GM19351 (cell line): ENCODE measurements around the gene LPCAT1.

ENCODE experiments used
- ATAC-seq: cut with Tn5 transposase; IDR thresholded peaks from one replicate; pipeline ENCODE4 v1.9.1; 2021; ENCODE audit warnings: mild to moderate bottlenecking, moderate library complexity; ENCODE audit not compliant: unreplicated experiment

The LPCAT1 gene

DNA sequence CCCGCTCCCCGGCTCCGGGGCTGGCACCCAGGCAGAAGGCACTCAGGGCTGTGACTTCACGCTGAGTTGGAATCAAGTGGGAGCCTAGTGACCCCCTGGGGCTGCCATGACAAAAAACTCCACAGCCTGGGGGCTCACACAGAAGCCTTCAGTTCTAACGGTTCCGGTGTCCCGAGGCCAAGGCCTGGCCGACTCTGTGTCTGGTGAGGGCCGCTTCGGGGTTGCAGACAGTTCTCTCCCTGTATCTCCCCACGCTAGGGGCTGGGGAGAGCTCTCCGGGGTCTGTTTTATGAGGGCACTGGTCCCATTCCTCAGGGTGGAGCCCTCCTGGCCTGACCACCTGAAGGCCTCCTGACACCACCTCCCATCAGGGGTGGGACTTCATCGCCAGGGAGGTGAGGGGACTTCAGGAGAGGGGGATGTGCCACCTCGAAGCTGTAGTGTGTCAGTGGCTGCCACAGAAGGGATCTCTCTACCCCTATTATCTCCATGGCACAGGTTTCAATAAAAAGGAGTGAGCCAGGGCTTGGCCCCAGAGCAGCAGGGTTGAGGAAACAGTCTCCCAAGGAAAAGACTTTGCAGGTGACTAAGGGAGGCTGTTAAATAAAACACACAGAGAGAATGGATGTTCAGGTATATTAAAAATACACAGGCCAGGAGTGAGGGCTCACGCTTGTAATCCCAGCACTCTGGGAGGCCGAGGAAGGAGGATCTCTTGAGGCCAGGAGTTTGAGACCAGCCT, 77.0 kb downstream of the LPCAT1 start:
- ATAC-seq: no peak

DNA sequence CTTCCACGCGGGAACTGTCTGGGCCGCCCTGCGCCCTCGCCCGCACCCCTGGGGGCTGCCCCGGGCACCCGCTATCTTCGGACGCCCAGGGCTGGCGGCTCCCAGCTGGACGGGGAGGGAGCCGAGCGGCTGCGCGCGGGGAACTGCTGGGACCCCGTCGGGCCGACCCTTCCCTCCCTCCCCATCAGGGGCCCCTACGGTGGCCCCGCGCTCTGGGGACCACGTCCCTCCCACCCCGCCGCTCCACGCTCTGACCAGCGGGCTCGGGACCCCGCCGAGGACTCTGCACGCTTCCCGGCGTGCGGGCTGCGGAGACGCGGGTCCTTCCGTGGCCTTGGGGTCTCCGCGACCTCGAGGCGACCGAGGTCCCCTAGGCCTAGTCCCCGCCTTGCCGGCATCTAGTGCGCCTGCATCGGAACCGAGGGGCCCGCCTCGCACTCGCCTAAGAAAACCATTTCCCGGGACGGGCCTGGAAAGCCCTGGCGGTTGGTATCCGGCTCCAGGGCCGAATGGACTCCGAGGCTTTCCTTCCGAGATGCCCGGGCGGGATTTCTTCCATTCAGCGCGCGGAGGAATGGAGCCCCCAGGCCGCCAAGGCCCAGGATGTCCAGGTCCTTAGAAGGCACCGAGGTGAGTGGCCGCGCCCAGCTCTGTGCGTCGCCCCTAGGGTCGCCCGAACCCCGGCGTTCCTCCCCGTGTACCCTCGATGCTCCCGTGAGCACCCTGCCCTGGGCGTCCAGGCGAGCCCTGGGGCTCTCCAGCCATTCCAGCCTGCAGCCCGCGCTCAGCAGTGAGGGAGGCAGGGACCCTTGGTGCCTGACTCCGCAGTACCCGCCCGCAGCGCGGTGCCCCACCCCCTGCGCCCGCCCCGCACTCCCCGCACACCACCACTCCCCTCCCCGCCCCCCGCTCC, 77.8 kb downstream of the LPCAT1 start:
- no peak for ATAC-seq

- ATAC-seq: no peak
Measured at GRCh38 chr5:1445313-1445688, 78.5 kb downstream of the LPCAT1 start, which contains the start of gene SLC6A3. Gene SLC6A3, minus strand, starts transcription at chr5:1445440. Its CDS starts 2,243 bp downstream, at chr5:1443197.

DNA sequence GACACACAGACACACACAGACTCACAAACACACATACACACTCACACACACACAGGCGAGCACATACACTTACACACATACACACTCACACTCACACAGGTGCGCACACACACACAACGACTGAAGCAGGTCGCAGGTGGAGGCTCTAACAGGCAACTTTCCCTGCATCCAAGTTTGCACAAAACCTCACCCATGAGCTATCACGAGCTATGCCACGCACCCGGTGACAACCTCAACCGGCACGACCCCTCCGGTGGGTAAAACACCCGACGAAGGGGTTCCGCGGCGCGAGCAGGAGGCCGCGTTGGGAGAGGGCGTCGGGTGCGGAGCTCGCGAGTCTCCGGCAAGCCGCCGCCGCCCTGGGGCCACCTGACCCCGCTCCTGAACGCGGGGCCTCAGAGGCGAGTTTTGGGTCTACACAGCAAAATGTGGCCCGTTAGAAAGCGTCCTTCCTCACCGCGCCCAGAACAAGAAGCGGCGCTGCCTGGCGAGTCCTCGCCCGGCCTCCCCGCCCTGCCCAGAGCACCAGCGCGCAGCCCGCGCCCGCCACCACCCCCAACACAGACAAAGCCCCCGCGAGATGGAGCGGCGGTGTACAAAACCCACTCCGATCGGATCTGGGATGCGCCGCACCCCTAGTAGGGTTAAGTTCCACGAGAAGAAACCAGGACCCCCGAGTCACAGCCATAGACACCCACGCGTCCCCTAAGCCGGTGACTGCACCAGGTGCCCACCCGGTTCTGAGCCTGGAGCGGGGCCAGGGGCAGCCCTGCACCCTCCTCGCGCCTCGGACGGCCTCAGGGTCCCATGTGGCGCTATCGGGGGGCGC, 79.2 kb downstream of the LPCAT1 start:
- no peak for ATAC-seq

GRCh38 chr5:1443991-1444360, 79.8 kb downstream of the LPCAT1 start:
- ATAC-seq: no peak

DNA sequence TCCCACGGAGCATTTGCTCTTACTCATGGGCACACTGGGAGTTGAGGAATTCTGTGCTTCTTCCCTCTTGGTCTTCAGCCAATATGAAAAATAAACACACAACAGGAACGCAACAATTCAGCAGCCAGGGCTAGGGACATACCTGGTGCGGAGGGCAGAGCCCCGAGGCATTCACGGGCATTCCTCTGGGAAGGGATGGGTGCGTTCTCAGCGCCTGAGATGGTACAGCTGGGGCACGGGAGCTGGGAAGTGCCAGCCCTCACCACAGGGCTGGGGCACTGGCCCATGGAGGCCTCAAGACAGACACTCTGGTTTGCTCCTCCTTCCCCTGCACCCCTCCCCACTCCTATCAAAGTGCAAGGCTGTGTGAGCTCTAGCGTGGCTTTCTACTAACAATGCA, 80.6 kb downstream of the LPCAT1 start:
- no peak for ATAC-seq

DNA sequence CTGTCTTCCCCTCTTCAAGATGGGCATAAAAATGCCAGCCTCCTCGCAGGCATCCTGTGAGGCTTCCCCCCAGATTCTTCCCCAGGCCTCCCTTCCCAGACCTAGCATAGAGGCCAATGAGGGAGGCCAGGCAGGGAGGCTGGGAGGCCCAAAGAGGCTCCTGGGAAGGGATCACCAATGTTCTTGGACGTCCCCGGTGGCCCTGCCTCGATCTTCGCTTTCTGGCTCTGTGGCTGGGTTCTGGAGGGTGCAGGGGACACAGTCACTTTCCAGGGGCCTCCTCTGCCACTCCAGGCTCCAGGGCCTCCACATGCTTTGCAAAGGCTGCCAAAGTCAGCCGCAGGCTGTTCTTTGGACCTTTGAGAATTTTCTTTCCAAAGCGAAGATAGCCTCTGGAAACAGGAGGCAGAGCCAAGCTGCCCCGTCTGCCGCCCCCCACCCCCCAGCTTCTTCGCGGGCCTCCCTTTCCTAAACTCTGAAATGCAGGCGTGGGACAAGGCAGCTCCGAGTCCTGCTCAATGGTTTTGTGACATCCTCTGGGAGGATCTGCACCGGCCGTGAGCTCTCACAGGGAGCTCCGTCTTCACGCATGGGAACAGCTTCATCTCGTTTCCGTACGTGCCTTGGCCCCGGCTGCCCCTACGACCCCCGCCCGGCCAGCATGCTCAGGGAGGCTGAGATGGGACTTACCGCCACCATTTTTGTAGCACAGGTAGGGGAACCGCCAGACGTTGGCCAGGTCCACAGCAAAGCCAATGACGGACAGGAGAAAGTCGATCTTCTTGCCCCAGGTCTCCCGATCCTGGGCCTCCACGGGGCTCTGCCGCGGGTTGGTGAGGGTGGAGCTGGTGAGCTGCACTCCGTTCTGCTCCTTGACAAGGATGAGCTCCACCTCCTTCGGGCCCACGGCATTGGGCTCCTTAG, 81.3 kb downstream of the LPCAT1 start:
- ATAC-seq: no peak

DNA sequence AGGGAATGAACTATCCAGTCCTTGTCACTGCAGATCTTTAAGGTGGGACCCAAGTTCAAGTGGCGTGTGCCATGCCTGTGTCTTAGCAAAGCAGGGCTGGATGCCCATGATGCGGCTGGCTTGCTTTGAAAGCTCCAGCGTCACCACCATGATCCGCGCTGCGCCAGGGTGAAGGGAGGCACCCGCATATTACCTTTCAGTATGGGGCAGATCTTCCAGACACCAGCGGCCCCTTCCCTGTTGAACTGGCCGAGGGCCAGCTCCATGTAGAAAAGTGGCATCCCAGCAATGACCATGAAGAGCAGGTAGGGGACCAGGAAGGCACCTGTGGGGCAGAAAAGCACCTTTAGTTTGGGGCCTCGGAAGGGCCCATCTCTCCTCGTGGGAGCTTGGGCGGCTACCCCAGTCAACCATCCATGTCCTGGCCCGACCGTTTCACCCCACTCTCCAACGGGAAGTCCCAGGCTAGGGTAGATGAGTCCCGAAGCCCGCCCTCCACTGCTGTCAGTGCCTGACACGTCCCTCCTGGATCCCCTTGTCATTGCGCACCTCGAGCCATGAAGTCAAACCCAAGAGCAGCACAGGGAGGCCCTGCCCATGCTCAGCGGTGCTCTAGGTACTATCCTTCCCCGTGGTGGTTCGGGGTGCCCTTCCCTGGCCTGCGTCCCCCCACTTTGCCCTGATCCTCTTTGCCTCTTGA, 82.4 kb downstream of the LPCAT1 start:
- no peak for ATAC-seq

DNA sequence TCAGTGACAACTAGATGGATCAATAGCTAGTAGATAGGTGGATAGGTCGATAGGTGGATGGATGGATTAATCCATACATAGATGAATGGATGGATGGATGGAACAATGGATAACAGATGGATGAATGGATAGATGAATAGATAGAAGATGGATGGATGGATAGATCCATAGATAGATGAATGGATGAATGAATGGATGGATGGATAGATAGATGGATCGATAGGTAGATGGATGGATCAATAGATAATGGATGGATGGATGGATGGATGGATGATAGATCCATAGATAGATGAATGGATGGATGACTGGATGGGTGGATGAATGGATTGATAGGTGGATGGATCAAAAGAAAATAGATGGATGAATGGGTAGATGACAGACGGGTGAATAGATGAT, 83.7 kb downstream of the LPCAT1 start:
- ATAC-seq: no peak

DNA sequence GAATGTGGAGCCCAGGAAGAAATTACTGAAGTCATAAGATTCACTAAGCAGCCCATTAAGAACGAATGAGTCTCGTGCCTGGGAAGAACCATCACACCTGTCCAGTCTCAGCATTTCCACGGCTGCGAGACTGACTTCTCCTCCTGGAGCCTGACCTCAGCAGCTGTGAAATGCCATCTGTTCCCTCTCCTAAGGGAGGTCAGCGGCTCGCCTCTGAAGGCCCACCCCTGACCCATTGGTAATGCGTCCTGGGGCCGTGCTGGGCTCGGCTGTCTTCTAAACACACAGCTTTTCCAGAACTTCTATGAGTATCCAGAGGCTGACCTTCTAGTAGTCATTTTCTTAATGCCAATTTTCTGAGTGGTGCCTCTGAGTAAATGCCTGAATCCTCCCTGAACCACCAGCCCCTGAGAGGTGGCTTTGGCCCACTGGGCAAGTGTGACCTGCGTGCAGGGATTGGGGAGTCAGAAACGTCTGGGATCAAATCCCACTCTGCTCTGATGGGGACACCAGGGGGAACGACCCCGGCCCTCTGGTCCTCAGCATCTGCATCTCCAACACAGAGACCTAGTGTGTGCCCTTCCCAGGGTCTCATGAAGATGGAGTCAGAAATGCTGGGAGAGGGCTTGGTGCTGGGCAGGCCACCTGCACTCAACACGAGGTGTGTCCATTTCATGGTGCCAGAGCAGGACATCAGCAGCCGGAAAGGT, 84.2 kb downstream of the LPCAT1 start:
- no peak for ATAC-seq

DNA sequence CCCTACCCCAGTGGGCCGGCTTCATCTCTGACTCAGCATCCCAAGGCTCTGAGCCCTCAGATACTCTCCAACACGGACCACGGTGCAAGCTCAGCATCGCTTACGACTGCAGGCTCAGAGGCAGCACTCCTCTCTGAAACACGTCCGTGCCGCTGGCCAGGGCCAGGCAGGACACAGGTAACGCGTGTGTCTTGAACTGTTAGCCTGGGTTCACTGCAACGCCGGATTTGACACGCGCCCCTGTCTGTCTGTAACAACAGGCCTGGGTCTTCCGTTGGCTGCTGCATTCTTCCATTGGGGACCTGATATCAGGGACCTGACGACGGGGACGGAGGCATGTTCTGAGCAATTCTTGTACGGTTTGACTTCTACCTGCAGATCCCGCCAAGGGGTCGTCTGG, 84.9 kb downstream of the LPCAT1 start:
- ATAC-seq: no peak

DNA sequence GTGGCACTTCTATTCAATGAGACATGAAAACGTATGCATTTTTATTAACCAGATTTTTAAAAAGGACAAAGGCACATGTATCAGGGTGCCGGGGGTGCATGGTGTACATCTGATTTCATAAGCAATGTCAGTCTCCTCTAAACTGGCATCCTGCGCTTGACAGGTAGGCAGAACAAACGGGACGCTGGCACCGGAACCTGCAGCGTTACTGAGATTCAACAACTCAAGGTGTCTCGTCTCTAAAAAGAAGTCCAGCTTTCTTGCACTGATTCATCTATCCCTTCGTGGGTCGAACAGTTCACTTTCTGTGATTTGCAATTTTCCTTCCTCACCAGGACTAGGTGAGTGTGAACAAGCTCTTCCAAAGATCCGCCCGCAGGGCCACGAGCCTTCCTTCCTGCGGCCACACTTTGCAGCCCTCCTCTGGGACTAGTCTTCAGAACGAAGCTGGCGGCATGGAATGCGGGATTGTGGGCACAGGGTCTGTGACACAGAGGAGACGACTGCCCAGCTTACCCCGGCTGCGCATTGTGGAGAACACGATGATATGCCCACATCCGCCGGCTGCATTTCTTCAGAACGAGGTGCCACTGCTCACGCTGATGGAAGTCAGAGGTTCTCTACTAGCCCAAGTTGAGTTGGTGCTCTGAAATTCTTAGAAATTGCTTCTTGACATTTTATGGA, 85.7 kb downstream of the LPCAT1 start:
- ATAC-seq: no peak

DNA sequence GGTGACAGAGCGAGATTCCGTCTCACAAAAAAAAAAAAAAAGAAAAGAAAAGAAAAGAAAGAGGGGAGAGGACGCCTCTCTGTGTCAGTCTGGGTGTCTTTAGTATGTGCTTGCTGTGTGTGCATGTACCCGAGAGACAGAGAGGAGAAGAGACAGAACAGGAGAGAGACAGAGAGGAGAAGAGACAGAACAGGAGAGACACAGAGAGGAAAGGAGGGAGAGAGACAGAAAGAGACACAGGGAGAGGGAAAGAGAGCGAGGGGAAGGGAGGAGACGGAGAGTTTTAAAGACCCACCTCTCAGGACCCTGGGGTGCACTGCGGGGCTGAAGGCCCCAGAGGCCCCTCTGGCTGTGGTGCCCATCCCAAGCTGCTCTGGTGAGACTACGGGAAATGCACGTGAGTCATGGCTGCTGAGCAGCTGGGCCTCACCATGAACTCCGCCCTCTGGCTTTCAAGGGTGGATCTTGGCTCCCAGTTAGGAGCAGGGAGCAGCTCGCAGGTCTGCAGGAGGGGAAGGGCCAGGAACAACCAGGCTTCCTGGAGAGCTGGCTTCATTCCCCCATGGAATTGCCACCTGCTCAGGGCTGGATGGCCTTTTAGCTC, 86.4 kb downstream of the LPCAT1 start:
- no peak for ATAC-seq

GRCh38 chr5:1436681-1437080, 87.1 kb downstream of the LPCAT1 start:
- ATAC-seq: no peak

DNA sequence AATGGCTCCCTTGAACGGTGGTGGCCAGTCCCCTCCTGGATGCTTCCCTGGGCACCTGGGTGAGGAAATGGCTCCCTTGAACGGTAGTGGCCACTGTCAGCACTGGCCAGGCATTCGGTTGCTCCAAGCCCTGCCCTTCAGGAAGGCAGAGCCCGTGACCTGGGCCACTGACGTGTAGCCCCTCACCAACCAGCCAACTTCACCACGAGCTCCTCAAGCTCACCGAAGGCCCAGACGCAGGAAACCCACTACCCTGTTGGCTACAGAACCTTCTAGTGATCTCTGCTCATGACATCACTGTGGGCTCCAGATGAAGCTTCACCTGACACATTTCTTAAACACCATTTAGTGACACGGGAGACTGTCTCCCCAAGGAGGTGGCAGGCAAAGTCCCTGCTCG, 87.7 kb downstream of the LPCAT1 start:
- no peak for ATAC-seq

DNA sequence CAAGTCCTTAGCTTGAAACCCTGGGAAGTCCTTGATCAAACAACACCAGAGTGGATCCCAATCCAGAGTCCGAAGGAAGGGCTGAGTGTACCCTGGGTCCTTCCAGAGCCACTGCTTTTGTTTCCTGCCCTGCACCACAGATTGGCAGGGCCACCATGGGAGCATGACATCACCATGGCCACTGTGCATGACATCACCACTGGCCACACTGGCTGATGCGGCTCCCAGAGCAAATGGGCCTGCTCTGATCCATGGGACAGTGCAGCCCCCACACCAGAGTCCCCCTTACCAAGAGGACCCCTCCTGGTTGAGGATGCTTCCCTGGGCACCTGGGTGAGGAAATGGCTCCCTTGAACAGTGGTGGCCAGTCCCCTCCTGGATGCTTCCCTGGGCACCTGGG, 88.4 kb downstream of the LPCAT1 start:
- no peak for ATAC-seq

DNA sequence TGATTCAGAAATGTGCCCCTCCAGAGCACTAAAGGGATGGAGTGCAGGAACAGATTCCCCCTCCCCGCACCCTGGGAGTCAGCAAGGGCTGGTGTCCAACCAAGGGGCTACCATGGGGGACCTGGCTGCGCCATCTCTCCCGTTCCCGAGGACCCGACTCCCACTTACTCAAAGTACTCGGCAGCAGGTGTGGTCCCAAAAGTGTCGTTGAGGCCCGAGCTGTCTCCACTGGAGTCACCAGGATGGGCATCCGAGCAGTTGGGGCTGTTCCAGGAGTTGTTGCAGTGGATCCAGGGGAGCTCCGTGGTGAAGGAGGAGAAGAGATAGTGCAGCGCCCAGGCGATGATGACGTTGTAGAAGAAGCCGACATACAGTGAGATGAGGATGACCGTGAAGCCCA, 91.5 kb downstream of the LPCAT1 start:
- ATAC-seq: no peak

DNA sequence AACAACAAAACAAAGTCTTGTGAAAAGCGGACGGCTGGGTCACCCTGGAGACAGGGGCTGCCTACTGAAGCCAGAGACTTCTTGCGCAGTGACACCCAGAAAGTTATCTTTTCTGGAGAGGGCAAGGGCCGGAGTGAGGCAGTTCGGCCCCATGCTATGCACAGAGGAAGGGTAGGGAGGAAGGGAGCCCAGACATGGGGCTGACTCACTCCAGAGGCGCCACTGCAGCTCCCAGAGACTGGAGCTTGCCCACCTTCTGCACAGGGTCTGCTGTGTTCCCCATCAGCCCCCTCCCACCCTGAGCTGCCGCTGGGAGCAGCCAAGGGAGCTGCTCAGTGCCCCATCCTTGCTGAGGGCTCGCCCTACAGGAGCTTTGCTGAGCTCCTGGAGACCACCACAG, 91.9 kb downstream of the LPCAT1 start:
- ATAC-seq: no peak
